ENCODE measurements around the gene ANTKMT. TPM values are rescaled to one million over a fixed set of nuclear protein-coding genes. Genes with fewer than 3 reads are reported as not detected.
"Not testable (repeated sequence)": the region's sequence is repeated elsewhere in the genome, so short reads cannot be mapped to it uniquely, and the experiment has no call there.

The ANTKMT gene
- total RNA-seq, 2 donors from 2014 or later = 36.9 to 40.6 TPM

- Histone ChIP-seq H3K27ac (ENCODE audit: low read depth, low read length) (no peak overlapping the region), H3K9me3 (ENCODE audit: control insufficient read depth, low read length) (no peaks in the 10 kb centered on the region), H3K4me1 (ENCODE audit: control insufficient read depth, insufficient read depth, low read length) (peaks cover 9% of the 10 kb centered on the region), H3K27me3 (ENCODE audit: control insufficient read depth, insufficient read depth, low read length, poor library complexity, severe bottlenecking) (peaks cover 19% of the 10 kb centered on the region), H3K36me3 (ENCODE audit: control insufficient read depth, insufficient read depth, low read length) (peaks cover 21% of the 10 kb centered on the region), H3K9ac (ENCODE audit: extremely low read depth, low read length, poor library complexity, severe bottlenecking) (no peak overlapping the region), H3K4me3 (ENCODE audit: low read length) (no peak overlapping the region)
- H3K4me1 Mint-ChIP-seq = peaks cover 6% of the 10 kb centered on the region
- 91 to 97% methylated on average over 19 of the region's 19 CpGs for WGBS, 2 experiments (ENCODE audit: insufficient coverage in 1 of 2, insufficient read length in 1 of 2)
- no peak for TF ChIP-seq CTCF (conservative IDR thresholded peaks at IDR 0.05)
- H3K4me3 Mint-ChIP-seq = no peak overlapping the region
- H3K36me3 Mint-ChIP-seq (ENCODE audit: low read depth) = peaks cover 21% of the 10 kb centered on the region
- no peak for DNase-seq
- no peaks in the 10 kb centered on the region for H3K9me3 Mint-ChIP-seq
- peaks cover 20% of the 10 kb centered on the region for H3K27me3 Mint-ChIP-seq (ENCODE audit: insufficient read depth)
- H3K27ac Mint-ChIP-seq = no peak overlapping the region
These were observed 33.4 kb upstream of the ANTKMT start for GRCh38 chr16:687499-687898.

- Histone ChIP-seq H3K27ac (ENCODE audit: low read depth, low read length) (peak overlapping the region; percentile 4), H3K4me1 (ENCODE audit: control insufficient read depth, insufficient read depth, low read length) (peaks cover 5% of the 10 kb centered on the region), H3K4me3 (ENCODE audit: low read length) (peak overlapping the region; percentile 94), H3K27me3 (ENCODE audit: control insufficient read depth, insufficient read depth, low read length, poor library complexity, severe bottlenecking) (peaks cover 38% of the 10 kb centered on the region), H3K9ac (ENCODE audit: extremely low read depth, low read length, poor library complexity, severe bottlenecking) (peak overlapping the region; percentile 60), H3K36me3 (ENCODE audit: control insufficient read depth, insufficient read depth, low read length) (peaks cover 11% of the 10 kb centered on the region), H3K9me3 (ENCODE audit: control insufficient read depth, low read length) (no peaks in the 10 kb centered on the region)
- Mint-ChIP-seq H3K4me3 (peak overlapping the region; percentile 80), H3K9me3 (no peaks in the 10 kb centered on the region), H3K27me3 (ENCODE audit: insufficient read depth) (peaks cover 36% of the 10 kb centered on the region), H3K27ac (peak overlapping the region; percentile 55), H3K36me3 (ENCODE audit: low read depth) (peaks cover 17% of the 10 kb centered on the region), H3K4me1 (no peaks in the 10 kb centered on the region)
- no peak for DNase-seq
- 90 to 91% methylated on average over 20 to 26 of the region's 26 CpGs for WGBS, 2 experiments (ENCODE audit: insufficient coverage in 1 of 2, insufficient read length in 1 of 2)
- no peak for TF ChIP-seq CTCF (conservative IDR thresholded peaks at IDR 0.05)
These were observed 31.6 kb upstream of the ANTKMT start for GRCh38 chr16:689175-689897.

GRCh38 chr16:691242-691641 lies 29.7 kb upstream of the ANTKMT start:
- H3K9me3 ChIP-seq (ENCODE audit: control insufficient read depth, low read length); H3K27ac Mint-ChIP-seq; H3K9ac ChIP-seq (ENCODE audit: extremely low read depth, low read length, poor library complexity, severe bottlenecking); H3K4me1 ChIP-seq (ENCODE audit: control insufficient read depth, insufficient read depth, low read length); H3K36me3 Mint-ChIP-seq (ENCODE audit: low read depth); H3K4me3 ChIP-seq (ENCODE audit: low read length); H3K4me1 Mint-ChIP-seq; H3K27ac ChIP-seq (ENCODE audit: low read depth, low read length); DNase-seq; H3K9me3 Mint-ChIP-seq; H3K36me3 ChIP-seq (ENCODE audit: control insufficient read depth, insufficient read depth, low read length): not testable (repeated sequence)
- 91% methylated on average over 8 to 16 of the region's 16 CpGs for WGBS, 2 experiments (ENCODE audit: insufficient coverage in 1 of 2, insufficient read length in 1 of 2)
- Mint-ChIP-seq H3K4me3 (peak overlapping the region; percentile 80), H3K27me3 (ENCODE audit: insufficient read depth) (peaks cover 54% of the 10 kb centered on the region)
- peaks cover 56% of the 10 kb centered on the region for H3K27me3 ChIP-seq (ENCODE audit: control insufficient read depth, insufficient read depth, low read length, poor library complexity, severe bottlenecking)
